BLaER1 treated with 17β-estradiol and CSF1 and Interleukin-3, amounts not matched to agents 10 nM and 100 nM (cell line): ENCODE results near the gene NR3C1.
A peak's percentile ranks its signal among the peaks of the same experiment; 100 is the strongest.

Source experiments
- H3K27ac ChIP-seq, 11 experiments: shearing (Covaris generic); formaldehyde crosslinking; 2 replicates each; pipeline ENCODE4 v1.8.1; 2022
- H3K27me3 ChIP-seq, 11 experiments: shearing (Covaris generic); formaldehyde crosslinking; 2 replicates each; pipeline ENCODE4 v1.8.1; 2022
- H3K36me3 ChIP-seq, 11 experiments: shearing (Covaris generic); formaldehyde crosslinking; 2 replicates each; pipeline ENCODE4 v1.8.1; 2022
- H3K4me1 ChIP-seq, 10 experiments: shearing (Covaris generic); formaldehyde crosslinking; 2 replicates each; pipeline ENCODE4 v1.8.1; 2022
- H3K4me2 ChIP-seq, 11 experiments: shearing (Covaris generic); formaldehyde crosslinking; 2 replicates each; pipeline ENCODE4 v1.8.1; 2022
- H3K4me3 ChIP-seq, 10 experiments: shearing (Covaris generic); formaldehyde crosslinking; 2 replicates each; pipeline ENCODE4 v1.8.1; 2022
- H3K9ac ChIP-seq, 11 experiments: shearing (Covaris generic); formaldehyde crosslinking; 2 replicates each; pipeline ENCODE4 v1.8.1; 2022
- H3K9me3 ChIP-seq, 11 experiments: shearing (Covaris generic); formaldehyde crosslinking; replicated peaks in 1 of 11; 2 replicates each; pipeline ENCODE4 v1.8.1; 2022
- H4K20me1 ChIP-seq, 11 experiments: shearing (Covaris generic); formaldehyde crosslinking; 2 replicates each; pipeline ENCODE4 v1.8.1; 2022
- Cebpa-rat ChIP-seq, 11 experiments: shearing (Covaris generic); IDR thresholded peaks; 2 replicates each; pipeline ENCODE4 v1.8.1; 2022

NR3C1 gene

DNA sequence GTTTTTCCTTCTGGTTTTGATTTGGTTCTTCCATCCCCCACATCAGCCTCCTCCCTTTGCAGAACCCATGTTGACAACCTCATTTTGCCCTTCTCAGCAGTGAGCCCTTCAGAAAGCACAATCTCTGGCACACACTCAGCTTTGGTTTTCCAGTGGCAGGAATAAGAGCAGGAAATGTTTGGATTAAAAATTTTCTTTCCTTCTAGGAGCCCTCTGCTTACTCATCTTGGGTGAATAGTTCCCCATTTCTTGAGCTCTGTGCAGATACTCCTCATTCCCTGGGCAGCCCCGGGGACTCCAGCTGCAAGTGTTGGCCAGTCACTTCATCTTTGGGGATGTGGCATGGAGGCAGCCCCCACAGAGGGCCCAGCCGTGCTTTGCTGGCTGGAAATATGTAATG lies 170.5 kb downstream of the NR3C1 start:
- H3K36me3 ChIP-seq: no peaks in the 10 kb centered on the region
- 0 out of 22 replicates have a peak, but pooled peaks cover 0 to 5% (median 0%) of the 10 kb centered on the region in 11 experiments for H4K20me1 ChIP-seq
- no peak for TF ChIP-seq Cebpa-rat (IDR thresholded peaks at IDR 0.05)
- no peak overlapping the region for H3K27ac ChIP-seq
- peaks cover 0 to 7% (median 3%) of the 10 kb centered on the region in 11 experiments; a peak in 9 of 22 replicates for H3K9me3 ChIP-seq
- peaks cover 0 to 26% (median 16%) of the 10 kb centered on the region in 10 experiments; a peak in 17 of 20 replicates for H3K4me1 ChIP-seq
- H3K4me2 ChIP-seq: no peak overlapping the region
- no peak overlapping the region for H3K9ac ChIP-seq
- H3K27me3 ChIP-seq: no peaks in the 10 kb centered on the region
- no peak overlapping the region for H3K4me3 ChIP-seq

DNA sequence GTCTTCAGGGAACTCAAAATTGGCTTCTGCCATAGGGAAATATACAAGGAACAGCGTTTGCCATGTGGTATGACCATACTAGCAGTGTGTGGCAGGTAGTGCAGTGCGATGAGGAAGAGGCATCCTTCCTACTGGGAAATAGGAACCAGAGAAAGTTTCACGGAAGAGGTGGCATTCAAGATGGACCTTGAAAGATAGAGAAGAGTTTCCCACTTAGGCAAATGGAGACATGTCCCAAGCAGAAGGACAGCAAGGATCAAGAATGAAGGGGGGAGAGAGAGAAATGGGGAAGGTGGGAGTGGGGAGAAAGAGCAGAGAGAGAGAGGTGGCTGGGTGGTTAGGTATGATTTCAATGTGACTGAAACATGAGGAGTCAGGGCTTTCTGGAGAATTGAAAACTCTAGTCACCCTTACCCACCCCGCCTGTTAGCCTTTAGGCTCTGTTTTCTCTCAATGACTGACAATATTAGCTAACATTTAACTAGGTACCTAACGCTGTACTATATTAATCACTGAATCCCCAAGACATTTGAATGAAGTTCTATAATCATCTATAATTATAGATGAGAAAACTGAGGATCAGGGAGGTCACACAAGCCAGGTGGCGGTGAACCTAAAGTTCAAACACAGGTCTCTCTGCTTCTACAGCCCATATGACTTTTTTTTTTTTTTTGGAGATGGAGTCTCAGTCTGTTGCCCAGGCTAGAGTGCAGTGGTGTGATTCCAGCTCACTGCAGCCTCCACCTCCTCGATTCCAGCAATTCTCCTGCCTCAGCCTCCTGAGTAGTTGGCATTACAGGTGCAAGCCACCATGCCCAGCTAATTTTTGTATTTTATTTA lies 171.3 kb downstream of the NR3C1 start:
- Histone ChIP-seq H3K4me2 (no peak overlapping the region), H3K27me3 (no peaks in the 10 kb centered on the region), H3K4me3 (no peak overlapping the region), H3K36me3 (no peaks in the 10 kb centered on the region), H3K4me1 (peaks cover 0 to 26% (median 16%) of the 10 kb centered on the region in 10 experiments; a peak in 17 of 20 replicates), H3K27ac (no peak overlapping the region), H3K9ac (no peak overlapping the region), H3K9me3 (0 out of 22 replicates have a peak, but pooled peaks cover 0 to 3% (median 0%) of the 10 kb centered on the region in 11 experiments), H4K20me1 (0 out of 22 replicates have a peak, but pooled peaks cover 0 to 5% (median 0%) of the 10 kb centered on the region in 11 experiments)
- TF ChIP-seq Cebpa-rat (IDR thresholded peaks at IDR 0.05): no peak

DNA sequence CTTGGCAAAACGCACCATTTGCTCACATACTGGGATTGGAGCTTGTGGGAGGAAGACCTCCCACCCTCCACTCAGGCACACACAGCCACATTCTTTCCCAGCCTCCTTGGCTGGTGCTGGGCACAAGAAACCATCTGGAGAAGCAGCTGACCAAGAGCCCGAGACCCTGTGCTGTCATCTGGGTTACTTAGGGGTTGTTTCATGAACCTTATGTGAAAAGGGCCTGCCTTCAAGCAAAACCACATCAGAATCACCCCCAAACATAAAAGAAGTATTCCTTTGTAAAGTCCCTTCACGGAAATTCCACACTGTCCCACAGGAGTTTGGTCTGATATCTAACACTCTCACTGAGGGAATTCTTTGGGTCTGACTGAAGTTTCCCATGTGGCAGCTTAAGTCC lies 172.1 kb downstream of the NR3C1 start:
- Histone ChIP-seq H3K4me2 (0 out of 22 replicates have a peak overlapping the region, but pooled peaks of 2 of the 11 experiments have one; percentile 65 to 69), H4K20me1 (0 out of 22 replicates have a peak, but pooled peaks cover 0 to 5% (median 0%) of the 10 kb centered on the region in 11 experiments), H3K9me3 (no peaks in the 10 kb centered on the region), H3K27me3 (no peaks in the 10 kb centered on the region), H3K9ac (no peak overlapping the region), H3K36me3 (0 out of 22 replicates have a peak, but pooled peaks cover 0 to 5% (median 0%) of the 10 kb centered on the region in 11 experiments), H3K27ac (no peak overlapping the region), H3K4me1 (peaks cover 0 to 26% (median 16%) of the 10 kb centered on the region in 10 experiments; a peak in 17 of 20 replicates), H3K4me3 (no peak overlapping the region)
- TF ChIP-seq Cebpa-rat (IDR thresholded peaks at IDR 0.05): no peak

DNA sequence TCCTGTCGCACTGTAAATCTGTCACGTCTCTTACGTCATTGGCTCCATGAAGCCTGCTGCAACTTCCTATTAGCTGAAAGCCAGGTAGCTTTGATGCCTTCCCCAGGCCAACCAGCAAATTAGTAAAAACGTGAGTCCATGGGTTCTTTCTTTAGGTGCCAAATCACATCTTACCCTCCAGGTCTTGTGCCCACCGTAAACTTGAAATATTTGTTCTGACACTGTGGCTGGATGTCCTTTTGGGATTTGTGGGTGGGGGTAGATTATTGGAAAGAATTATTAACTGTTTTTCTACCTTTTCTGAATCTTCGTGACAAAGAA lies 172.8 kb downstream of the NR3C1 start:
- no peak overlapping the region for H3K4me3 ChIP-seq
- H4K20me1 ChIP-seq: 0 out of 22 replicates have a peak, but pooled peaks cover 0 to 5% (median 0%) of the 10 kb centered on the region in 11 experiments
- peak overlapping the region in 8 of 11 experiments; percentile 60 to 69 (median 64); a peak in 15 of 22 replicates for H3K4me2 ChIP-seq
- no peak overlapping the region for H3K27ac ChIP-seq
- H3K27me3 ChIP-seq: no peaks in the 10 kb centered on the region
- peaks cover 0 to 8% (median under 1%) of the 10 kb centered on the region in 11 experiments; a peak in 8 of 22 replicates for H3K36me3 ChIP-seq
- H3K9ac ChIP-seq: no peak overlapping the region
- peaks cover 0 to 26% (median 16%) of the 10 kb centered on the region in 10 experiments; a peak in 17 of 20 replicates for H3K4me1 ChIP-seq
- TF ChIP-seq Cebpa-rat (IDR thresholded peaks at IDR 0.05): no peak
- H3K9me3 ChIP-seq: no peaks in the 10 kb centered on the region

DNA sequence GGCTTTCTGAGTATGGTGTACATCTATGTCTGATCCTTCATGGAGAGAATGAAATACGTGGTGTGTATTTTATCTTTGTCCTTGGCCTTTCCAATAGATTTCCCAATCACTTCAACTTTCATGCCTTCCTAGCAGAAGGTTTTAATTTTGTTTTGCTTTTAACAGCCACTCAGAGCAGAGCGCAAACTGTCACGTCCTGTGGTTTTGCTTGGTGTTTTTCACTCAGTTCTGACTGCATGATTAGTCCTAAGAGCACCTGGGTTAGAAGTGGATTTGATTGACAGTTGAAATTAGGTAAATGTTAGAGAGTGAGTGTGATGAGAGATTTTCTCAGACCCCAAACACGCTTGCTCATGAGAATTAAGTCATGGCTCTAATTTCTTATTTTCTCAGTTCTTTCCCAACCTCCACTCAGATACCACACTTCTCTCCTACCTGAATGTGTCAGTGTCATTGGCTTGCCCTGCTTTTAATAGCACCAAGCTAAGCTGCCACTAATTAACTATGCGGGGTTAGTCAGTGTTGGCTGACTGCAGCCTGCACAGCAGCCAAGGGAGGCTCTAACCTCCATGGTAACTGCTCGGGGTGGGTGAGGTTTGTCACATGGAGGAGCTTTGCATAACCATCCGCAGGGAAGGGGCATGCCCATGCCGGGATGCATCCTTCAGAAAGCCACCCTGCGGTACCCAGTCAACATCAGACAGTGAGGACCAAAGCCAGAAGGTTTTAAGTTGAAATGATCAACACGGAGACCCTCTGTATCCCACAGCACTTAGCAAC lies 173.4 kb downstream of the NR3C1 start:
- TF ChIP-seq Cebpa-rat (IDR thresholded peaks at IDR 0.05): no peak
- H3K36me3 ChIP-seq: peaks cover 0 to 13% (median 5%) of the 10 kb centered on the region in 11 experiments; a peak in 9 of 22 replicates
- H3K4me1 ChIP-seq: peaks cover 0 to 26% (median 16%) of the 10 kb centered on the region in 10 experiments; a peak in 17 of 20 replicates
- peak overlapping the region in 9 of 11 experiments; percentile 41 to 69 (median 64); a peak in 17 of 22 replicates for H3K4me2 ChIP-seq
- H3K4me3 ChIP-seq: no peak overlapping the region
- no peaks in the 10 kb centered on the region for H3K9me3 ChIP-seq
- peak overlapping the region in 5 of 11 experiments; percentile 12 to 56 (median 23); a peak in 4 of 22 replicates for H3K9ac ChIP-seq
- H3K27ac ChIP-seq: peak overlapping the region in 8 of 11 experiments; percentile 14 to 53 (median 35); a peak in 10 of 22 replicates
- H4K20me1 ChIP-seq: 0 out of 22 replicates have a peak, but pooled peaks cover 0 to 5% (median 0%) of the 10 kb centered on the region in 11 experiments
- no peaks in the 10 kb centered on the region for H3K27me3 ChIP-seq

DNA sequence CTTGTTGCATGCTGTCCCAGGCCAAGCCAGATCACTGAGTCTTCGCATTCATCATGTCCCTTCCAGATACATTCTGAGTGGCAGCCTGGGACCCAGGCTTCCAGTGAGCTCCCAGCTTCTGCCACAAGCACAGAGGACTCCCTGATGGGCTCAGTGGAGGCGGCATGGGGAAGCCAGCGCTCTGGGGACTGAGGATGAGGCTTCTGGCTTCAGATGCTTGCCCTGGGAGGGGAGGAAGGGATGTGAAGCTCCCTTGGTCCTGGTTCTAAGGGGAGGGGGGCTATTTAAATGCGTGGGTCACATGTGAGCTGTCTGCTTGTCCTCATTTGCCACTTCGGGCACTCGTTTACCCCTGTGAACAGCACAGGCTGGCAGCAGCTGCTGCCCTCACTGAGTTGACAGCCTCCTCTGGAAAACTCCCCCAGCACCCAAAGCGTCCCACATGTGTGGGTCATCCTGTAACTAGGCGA lies 174.0 kb downstream of the NR3C1 start:
- Histone ChIP-seq H3K27me3 (no peaks in the 10 kb centered on the region), H3K9ac (peak overlapping the region in 5 of 11 experiments; percentile 12 to 56 (median 23); a peak in 4 of 22 replicates), H4K20me1 (0 out of 22 replicates have a peak, but pooled peaks cover 0 to 5% (median 0%) of the 10 kb centered on the region in 11 experiments), H3K27ac (peak overlapping the region in 8 of 11 experiments; percentile 14 to 53 (median 35); a peak in 11 of 22 replicates), H3K4me3 (no peak overlapping the region), H3K36me3 (peaks cover 0 to 20% (median 8%) of the 10 kb centered on the region in 11 experiments; a peak in 11 of 22 replicates), H3K4me2 (peak overlapping the region in 9 of 11 experiments; percentile 41 to 69 (median 64); a peak in 17 of 22 replicates), H3K9me3 (peaks cover 0 to 5% (median 0%) of the 10 kb centered on the region in 11 experiments; a peak in 1 of 22 replicates), H3K4me1 (peaks cover 0 to 26% (median 16%) of the 10 kb centered on the region in 10 experiments; a peak in 17 of 20 replicates)
- TF ChIP-seq Cebpa-rat (IDR thresholded peaks at IDR 0.05): no peak

DNA sequence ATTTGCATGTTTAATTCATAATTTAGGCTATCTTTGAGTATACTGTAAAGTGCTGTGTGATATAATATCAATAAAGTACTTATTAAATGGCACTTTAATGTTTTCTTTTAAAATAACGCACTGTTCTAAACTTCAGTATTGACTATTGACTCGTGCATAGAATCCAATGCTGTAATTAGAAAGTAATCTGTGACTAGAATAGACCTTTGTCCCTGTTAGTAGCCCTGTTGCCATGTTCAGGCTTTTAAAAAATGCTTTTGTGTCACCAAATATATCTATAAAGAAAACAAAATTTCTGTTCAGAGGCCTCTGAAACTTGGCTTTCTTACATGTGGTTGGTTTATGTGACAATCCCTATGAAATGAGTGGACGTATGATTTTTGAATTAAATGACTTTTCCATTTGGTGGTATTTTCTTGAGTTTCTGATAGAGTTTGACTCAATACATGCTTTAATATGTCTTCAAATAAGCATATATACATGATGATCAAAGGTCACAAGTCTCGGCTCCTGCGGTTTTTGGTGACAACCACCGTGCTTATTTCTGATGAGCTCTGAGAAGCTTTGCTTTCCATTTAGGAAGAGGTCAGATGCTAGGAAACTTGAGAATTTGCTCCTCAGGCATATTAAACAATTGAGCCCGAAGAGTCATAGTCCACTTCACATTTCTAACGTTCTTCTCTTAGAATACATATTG lies 174.7 kb downstream of the NR3C1 start:
- Histone ChIP-seq H3K36me3 (peaks cover 0 to 27% (median 13%) of the 10 kb centered on the region in 11 experiments; a peak in 12 of 22 replicates), H3K4me1 (peaks cover 0 to 26% (median 16%) of the 10 kb centered on the region in 10 experiments; a peak in 17 of 20 replicates), H3K27me3 (no peaks in the 10 kb centered on the region), H3K27ac (no peak overlapping the region; a peak in 1 of 22 replicates), H3K9ac (no peak overlapping the region), H3K4me3 (no peak overlapping the region), H3K9me3 (peaks cover 0 to 11% (median 0%) of the 10 kb centered on the region in 11 experiments; a peak in 2 of 22 replicates), H3K4me2 (peak overlapping the region in 4 of 11 experiments; percentile 60 to 68 (median 63); a peak in 6 of 22 replicates), H4K20me1 (0 out of 22 replicates have a peak, but pooled peaks cover 0 to 5% (median 0%) of the 10 kb centered on the region in 11 experiments)
- no peak for TF ChIP-seq Cebpa-rat (IDR thresholded peaks at IDR 0.05)
